Kidney (tissue), 14 donors: ENCODE data around the gene SHISA8. TPM values are rescaled to one million over a fixed set of nuclear protein-coding genes. Genes with fewer than 3 reads are reported as not detected.

ENCODE experiments used
- DNase-seq, 5 donors: peaks; one replicate each; pipeline ENCODE4 v3.0.0-alpha.2; 2013 to 2020
- FAIRE-seq: peaks from 2 replicates; lab custom pipeline; 2012; peaks lifted over from hg19 to GRCh38; lab: Jason Lieb, UNC
- H3K27ac ChIP-seq, 2 donors: one replicate each; pipeline ENCODE4 v1.7.0; 2013; ENCODE audit warnings: low read depth in 2 of 2, low read length in 2 of 2, inconsistent platforms in 1 of 2
- H3K27me3 ChIP-seq: one replicate; pipeline ENCODE4 v1.7.1; 2013; ENCODE audit warnings: low read length, inconsistent platforms; ENCODE audit not compliant: control insufficient read depth, insufficient read depth
- H3K36me3 ChIP-seq, 3 donors: one replicate each; pipeline versions ENCODE4 v1.7.0 to v1.7.1; 2013; ENCODE audit warnings: low read length in 3 of 3, control low read depth in 1 of 3, inconsistent platforms in 1 of 3; ENCODE audit not compliant: insufficient read depth in 3 of 3, control insufficient read depth in 2 of 3
- H3K4me1 ChIP-seq, 3 donors: one replicate each; pipeline versions ENCODE4 v1.7.0 to v1.7.1; 2013; ENCODE audit warnings: low read length in 3 of 3, inconsistent platforms in 1 of 3, low read depth in 1 of 3; ENCODE audit not compliant: control insufficient read depth in 2 of 3, insufficient read depth in 2 of 3
- H3K4me3 ChIP-seq, 3 donors: one replicate each; pipeline versions ENCODE4 v1.7.0 to v1.8.1; 2013; ENCODE audit warnings: low read length in 3 of 3, control low read depth in 1 of 3, inconsistent platforms in 1 of 3
- H3K9ac ChIP-seq, 3 donors: one replicate each; pipeline versions ENCODE4 v1.7.0 to v1.7.1; 2013; ENCODE audit warnings: low read length in 3 of 3, control low read depth in 1 of 3, inconsistent platforms in 1 of 3
- H3K9me3 ChIP-seq, 3 donors: one replicate each; pipeline versions ENCODE4 v1.7.0 to v1.7.1; 2013; ENCODE audit warnings: low read length in 3 of 3, control low read depth in 1 of 3, inconsistent platforms in 1 of 3; ENCODE audit not compliant: control insufficient read depth in 2 of 3, insufficient read depth in 1 of 3
- CTCF ChIP-seq: IDR thresholded peaks from 3 replicates; pipeline ENCODE4 v1.5.1; 2012; ENCODE audit warnings: mild to moderate bottlenecking, moderate library complexity, borderline replicate concordance; ENCODE audit not compliant: insufficient read depth; ENCODE audit errors: extremely low read depth
- intact Hi-C: fragments of 100-400 bp; cut with DNase I; formaldehyde crosslinking; loops from one replicate; pipeline ENCODE4 v1.11.1; 2022
- polyA plus RNA-seq: library from polyadenylated mRNA; stranded (reverse); fragments of 350-450 nt; fragmentation: Illumina TruSeq; extraction: RNeasy Lipid Tissue Mini Kit (QIAGEN cat#74804); gene quantifications from one replicate; pipeline ENCODE4 v1.2.3, GENCODE V29; 2014; ENCODE audit warnings: low read depth, low replicate concordance; ENCODE audit not compliant: insufficient read depth
- total RNA-seq: library from RNA; stranded (reverse); fragmentation: NEBNext Ultra II Directional; extraction: Animal tissue kit (Norgen Biotek cat#: 25700); gene quantifications from one replicate; pipeline ENCODE4 v1.2.1, GENCODE V29; 2021
- donor health status: control.
- donor health status: control.
- donor health status: control.
- donor health status: control.
- donor health status: control.
- donor health status: DM: yes; HTN: yes; CAD: no.
- donor health status: Normal renal cell carcinoma (clear cell type).

The SHISA8 gene
- total and polyA plus RNA-seq, 2 donors from 2014 or later, result 0.35 to 0.47 TPM

- H3K9ac ChIP-seq, result no peak overlapping the region
- no peak overlapping the region for H3K27ac ChIP-seq
- no peaks in the 10 kb centered on the region for H3K27me3 ChIP-seq
- FAIRE-seq, result no peak
- H3K4me3 ChIP-seq, result no peak overlapping the region
- H3K4me1 ChIP-seq, result peaks cover 0 to 14% (median 0%) of the 10 kb centered on the region in 3 donors
- no peaks in the 10 kb centered on the region for H3K9me3 ChIP-seq
- peak in 1 of 5 donors; percentile 20 for DNase-seq
- H3K36me3 ChIP-seq, result peaks cover 0 to 26% (median 0%) of the 10 kb centered on the region in 3 donors
- intact Hi-C loops, result no loop called here
- TF ChIP-seq CTCF, result no peak
Observed at GRCh38 chr22:41905411-41906202, 9.3 kb downstream of the SHISA8 start.

DNA sequence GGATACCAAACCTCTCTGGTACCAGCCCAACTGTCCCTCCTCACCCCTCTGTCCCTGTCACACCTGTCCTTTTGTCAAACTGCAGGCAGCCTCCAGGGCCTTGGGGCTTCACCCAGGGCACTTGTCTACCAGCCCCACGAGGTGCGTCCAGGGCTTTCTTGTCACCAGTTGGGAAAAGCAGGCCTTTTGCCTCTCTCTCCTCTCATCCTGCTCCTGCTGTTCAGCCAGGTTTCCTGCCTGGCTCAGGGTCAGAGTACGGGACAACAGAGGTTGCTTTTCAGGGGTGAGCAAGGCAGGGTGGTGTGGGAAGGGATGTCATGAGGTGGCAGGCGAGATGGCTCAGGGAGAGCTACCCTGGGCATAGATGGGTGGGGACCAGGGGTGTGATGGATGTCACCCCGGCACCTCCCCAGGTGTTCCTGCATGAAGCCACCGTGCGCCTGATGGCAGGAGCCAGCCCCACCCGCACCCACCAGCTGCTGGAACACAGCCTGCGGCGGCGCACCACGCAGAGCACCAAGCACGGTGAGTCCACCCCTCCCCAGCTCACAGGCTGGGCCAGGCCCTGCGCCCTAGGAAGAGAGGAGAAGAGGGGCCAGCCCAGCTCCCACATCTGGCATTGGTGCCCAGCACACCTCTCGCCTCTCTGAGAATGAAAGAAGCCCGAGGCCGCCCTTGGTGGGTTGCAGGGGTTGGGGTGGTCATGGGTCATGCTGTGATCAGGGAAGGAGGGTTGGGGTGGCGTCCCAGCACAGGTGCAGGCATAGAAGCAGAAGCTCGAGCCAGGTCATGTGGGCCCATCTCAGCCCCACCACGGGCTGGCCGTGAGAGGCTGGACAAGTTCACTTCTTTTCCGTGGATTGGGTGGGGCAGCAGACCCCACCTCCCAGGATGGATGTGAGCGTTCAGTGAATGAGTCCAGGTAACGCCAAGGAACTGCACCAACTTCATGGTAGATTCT lies 10.1 kb downstream of the SHISA8 start:
- peak in 1 of 5 donors; percentile 38 for DNase-seq
- H3K36me3 ChIP-seq, result peaks cover 0 to 34% (median 0%) of the 10 kb centered on the region in 3 donors

DNA sequence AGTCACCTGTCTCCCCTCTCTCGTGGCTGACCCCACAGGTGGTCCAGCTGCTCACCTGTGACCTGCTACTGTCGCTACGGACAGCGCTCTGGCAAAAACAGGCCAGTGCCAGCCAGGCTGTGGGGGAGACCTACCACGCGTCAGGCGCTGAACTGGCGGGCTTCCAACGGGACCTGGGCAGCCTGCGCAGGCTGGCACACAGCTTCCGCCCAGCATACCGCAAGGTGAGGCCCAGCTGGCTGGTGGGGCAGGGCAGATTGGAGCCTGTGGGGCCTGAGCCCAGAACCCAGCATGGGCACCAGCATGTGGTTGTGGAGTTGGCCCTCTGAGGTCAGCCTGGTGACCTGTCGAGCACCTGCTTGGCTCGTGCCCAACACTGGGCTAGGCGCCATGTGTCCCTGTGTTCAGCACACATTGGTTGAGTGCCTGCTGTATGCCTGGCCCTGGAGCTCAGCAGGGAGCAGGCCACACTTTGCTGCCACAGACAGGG lies 11.9 kb downstream of the SHISA8 start:
- Histone ChIP-seq H3K27ac (peak overlapping the region; percentile 91 to 93), H3K36me3 (peaks cover 0 to 43% (median 11%) of the 10 kb centered on the region in 3 donors)

More for the DNA sequence above, 10.1 kb downstream of the SHISA8 start:
- Histone ChIP-seq H3K27ac (no peak overlapping the region), H3K9me3 (no peaks in the 10 kb centered on the region), H3K9ac (peak overlapping the region in 1 of 3 donors; percentile 12), H3K4me1 (peaks cover 0 to 10% (median 0%) of the 10 kb centered on the region in 3 donors), H3K4me3 (no peak overlapping the region), H3K27me3 (no peaks in the 10 kb centered on the region)
- intact Hi-C loops, result no loop called here
- no peak for FAIRE-seq
- no peak for TF ChIP-seq CTCF

More for the DNA sequence above, 11.9 kb downstream of the SHISA8 start:
- no peak for TF ChIP-seq CTCF
- no peak for FAIRE-seq
- intact Hi-C loops, result no loop called here
- peaks cover 0 to 10% (median 0%) of the 10 kb centered on the region in 3 donors for H3K4me1 ChIP-seq
- H3K9ac ChIP-seq, result peak overlapping the region in 1 of 3 donors; percentile 22
- H3K9me3 ChIP-seq, result no peaks in the 10 kb centered on the region
- H3K27me3 ChIP-seq, result no peaks in the 10 kb centered on the region
- H3K4me3 ChIP-seq, result no peak overlapping the region
- peak in 2 of 5 donors; percentile 40 to 93 for DNase-seq
